Skin epidermis (tissue), 12 donors: Measurements from ENCODE around the gene ADGRF3.
"Not testable (repeated sequence)": the region's sequence is repeated elsewhere in the genome, so short reads cannot be mapped to it uniquely, and the experiment has no call there.

Source experiments
- H3K27ac ChIP-seq, 21 experiments: fragments of 200-600 bp; sonication (generic) in 11 of 21; one replicate each; pipeline ENCODE4 v1.5.0; 2020; ENCODE audit warnings: mild to moderate bottlenecking in 3 of 21, inconsistent platforms in 2 of 21, moderate library complexity in 2 of 21
- H3K4me3 ChIP-seq, 7 experiments: fragments of 200-600 bp; sonication (generic) in 2 of 7; one replicate each; pipeline ENCODE4 v1.5.0; 2020; ENCODE audit warnings: inconsistent platforms in 2 of 7, mild to moderate bottlenecking in 2 of 7, moderate library complexity in 1 of 7

ADGRF3 gene

DNA sequence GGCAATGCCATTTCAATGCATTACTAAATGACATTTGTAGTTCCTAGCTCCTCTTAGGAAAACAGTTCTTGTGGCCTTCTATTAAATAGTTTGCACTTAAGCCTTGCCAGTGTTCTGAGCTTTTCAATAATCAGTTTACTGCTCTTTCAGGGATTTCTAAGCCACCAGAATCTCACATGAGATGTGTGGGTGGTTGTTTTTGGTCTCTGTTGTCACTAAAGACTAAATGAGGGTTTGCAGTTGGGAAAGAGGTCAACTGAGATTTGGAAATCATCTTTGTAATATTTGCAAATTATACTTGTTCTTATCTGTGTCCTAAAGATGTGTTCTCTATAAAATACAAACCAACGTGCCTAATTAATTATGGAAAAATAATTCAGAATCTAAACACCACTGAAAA is 56.6 kb downstream of the ADGRF3 start:
- Histone ChIP-seq H3K4me3 (no peak overlapping the region), H3K27ac (no peak overlapping the region)

DNA sequence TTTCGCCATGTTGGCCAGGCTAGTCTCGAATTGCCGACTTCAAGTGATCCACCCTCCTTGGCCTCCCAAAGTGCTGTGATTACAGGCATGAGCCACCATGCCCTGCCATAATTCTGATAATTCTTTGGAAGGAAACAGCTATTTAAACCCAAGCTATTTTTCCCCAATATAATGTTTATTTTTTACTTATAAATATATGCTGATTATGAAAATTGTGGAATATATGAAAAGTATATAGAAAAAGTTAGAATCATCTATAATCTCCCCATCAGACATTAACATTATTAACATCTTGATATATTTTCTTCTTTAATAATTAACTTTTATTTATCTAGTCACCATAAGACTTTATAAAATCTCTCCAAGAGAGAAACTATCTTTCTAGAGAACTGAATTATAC is 60.7 kb downstream of the ADGRF3 start:
- Histone ChIP-seq H3K4me3 (no peak overlapping the region), H3K27ac (no peak overlapping the region)

DNA sequence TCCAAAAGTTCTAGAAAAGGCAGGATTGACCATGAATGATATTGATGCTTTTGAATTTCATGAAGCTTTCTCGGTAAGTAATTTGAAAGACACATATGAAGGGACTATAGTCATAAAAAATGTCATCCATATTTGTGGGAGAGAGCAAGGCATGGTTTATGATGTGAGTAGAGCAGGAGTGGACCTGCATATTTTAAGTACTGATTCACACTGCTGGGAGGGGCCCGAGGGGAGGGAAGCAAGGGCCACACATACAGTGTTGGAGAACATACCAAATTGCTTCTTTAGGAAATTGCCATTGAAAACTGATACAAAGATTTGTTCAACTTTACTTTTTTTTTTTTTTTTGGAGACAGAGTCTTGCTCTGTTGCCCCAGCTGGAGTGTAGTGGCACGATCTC is 62.5 kb downstream of the ADGRF3 start:
- Histone ChIP-seq H3K4me3 (no peak overlapping the region), H3K27ac (no peak overlapping the region)

DNA sequence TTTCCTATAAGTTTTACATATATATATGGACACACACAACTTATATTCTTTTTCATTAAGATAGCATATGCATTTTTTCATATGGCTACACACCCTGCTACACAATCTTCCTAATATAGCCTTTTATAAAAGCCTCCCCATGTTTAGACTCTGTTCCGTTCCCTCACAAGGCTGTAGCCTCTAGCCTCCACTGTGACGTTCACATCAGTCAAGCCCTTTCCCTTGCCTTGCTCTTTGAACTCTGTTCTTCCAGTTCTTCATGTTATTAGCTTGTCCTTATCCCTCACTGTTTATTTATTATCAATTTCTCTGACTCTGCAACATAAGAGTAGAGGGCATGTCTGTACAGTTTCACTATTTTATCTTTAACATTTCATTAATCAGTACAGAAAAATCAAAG is 63.0 kb downstream of the ADGRF3 start:
- no peak overlapping the region for H3K27ac ChIP-seq

DNA sequence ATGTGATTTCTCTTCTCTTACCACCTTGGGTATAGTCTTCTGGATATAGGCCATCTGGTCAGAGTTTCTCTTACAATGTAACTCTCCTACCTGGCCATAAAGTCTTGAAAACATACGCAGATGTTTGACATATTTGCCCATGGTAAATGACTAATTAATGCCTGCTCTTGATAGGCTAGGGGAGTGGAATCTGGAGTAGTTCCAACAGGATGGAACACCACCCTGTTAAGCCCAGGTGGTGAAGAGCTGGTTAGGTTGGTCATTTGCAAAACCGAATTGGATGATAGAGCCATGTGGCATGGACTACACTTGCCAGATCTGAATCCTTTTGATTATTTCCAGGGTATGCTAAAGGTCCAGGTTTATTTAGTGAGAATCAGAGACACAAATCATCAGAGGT is 65.4 kb downstream of the ADGRF3 start:
- H3K27ac ChIP-seq = no peak overlapping the region
- no peak overlapping the region for H3K4me3 ChIP-seq

More for the DNA sequence above, 63.0 kb downstream of the ADGRF3 start:
- no peak overlapping the region for H3K4me3 ChIP-seq

DNA sequence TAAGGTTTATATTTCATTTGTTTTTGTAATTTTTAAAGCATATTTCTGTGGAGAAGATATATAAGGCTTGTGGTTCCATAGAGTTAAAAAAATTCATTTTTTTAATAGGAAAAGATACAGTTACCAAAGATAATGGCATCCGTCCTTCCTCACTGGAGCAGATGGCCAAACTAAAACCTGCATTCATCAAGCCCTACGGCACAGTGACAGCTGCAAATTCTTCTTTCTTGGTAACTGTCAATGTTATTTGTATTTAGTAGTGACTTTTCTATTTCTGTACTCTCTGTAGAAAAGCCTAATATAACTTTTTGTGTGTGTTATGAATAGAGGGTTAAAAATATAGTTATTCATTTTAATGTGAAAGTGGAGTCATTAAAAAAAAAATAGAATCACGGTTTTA is 66.7 kb downstream of the ADGRF3 start:
- Histone ChIP-seq H3K4me3 (no peak overlapping the region), H3K27ac (no peak overlapping the region)

DNA sequence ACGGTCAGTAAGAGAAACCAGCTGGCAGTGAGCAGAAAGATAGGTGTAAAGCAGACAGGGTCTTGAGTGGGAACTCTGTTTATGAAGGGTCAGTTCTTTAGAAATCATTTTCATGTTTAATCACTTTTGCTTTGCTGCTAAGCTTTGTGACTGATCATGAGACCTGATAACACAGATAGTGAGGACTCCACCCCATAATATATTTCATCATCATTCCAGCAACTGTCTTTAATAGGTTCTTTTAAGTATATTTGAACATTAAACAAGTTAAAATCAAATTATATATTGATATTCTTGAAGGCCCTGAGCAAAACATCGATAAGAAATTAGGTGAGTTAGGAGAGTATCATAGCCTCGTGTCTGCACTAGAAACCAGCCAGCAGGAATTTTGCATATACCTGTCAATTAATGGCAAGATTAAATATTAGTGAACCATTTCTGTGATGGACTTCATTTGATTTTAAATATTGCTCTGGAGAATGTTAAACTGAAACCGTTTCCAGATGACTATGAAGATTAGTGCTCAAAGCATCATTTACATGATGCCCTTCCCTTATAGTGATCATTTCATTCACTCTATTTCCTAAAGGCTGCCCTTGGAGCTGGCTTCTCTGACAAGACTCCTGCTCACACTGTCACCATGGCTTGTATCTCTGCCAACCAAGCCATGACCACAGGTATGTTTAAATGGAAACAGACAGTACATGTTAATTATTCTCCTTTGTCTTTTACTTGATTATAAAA is 69.9 kb downstream of the ADGRF3 start:
- H3K27ac ChIP-seq = peak overlapping the region in 1 of 21 experiments; percentile 8

DNA sequence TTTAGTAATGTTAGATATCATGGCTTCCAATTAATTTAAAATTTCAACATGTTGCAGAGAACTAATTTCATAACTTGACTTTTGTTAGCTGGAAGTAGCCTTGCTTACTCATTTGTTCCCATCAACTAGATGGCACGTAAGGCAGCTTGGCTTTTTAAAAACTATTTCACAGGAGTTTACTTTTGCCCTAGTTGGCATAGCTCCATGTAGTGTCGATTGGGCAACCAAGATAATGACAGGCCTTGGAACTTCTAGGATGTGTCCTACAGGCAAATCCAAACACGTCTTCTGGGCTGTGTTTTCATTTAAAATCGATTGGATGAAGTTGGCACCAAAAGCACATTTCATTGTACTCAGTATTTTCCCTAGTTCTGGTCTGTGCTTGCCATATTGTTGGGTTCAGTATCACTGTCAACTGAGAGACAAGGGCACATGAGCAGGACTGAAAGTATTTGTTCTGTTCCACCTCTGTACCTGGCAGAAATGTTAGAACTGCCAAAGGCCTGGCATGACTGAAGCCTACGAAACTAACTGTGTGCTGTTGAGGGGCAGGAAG is 72.5 kb downstream of the ADGRF3 start:
- H3K4me3 ChIP-seq = no peak overlapping the region
- peak overlapping the region in 15 of 21 experiments; percentile 1 to 77 (median 46) for H3K27ac ChIP-seq

More for the DNA sequence above, 69.9 kb downstream of the ADGRF3 start:
- no peak overlapping the region for H3K4me3 ChIP-seq

DNA sequence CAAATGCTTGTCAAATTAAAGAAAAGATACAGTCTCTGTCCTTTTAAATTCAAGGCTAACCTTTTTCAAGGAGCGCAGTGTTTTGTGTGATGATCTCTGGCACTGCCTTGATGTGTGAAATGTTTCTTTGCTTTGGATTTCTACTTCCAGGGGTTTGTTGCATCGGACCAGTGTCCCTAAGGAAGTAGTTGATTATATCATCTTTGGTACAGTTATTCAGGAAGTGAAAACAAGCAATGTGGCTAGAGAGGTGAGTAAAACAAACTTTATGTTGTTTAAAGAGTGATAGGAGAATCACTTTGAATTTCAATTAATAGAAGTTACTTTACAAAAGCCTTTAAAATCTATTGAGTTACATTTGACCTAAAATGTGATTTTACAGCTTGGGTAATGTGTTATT is 73.1 kb downstream of the ADGRF3 start:
- Histone ChIP-seq H3K27ac (peak overlapping the region in 16 of 21 experiments; percentile 5 to 67 (median 46)), H3K4me3 (no peak overlapping the region)

DNA sequence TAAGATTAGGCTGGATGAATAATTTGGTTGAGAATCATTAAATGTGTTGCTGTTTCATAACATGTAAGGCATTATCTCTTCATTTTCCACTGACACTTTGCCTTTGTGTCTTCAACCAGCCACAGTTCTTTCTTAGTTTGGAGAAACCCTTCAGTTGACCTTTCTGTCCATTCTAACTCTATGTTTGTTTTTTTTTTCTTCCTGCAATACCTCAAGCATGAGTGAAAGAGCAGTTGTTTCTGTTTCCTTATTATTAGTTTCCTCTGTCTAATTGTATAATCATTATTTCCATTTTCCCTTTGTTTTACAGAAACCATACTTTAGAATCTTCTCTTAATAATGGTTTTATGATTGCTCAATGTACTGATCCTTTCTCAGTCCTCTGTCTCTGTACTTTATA is 76.2 kb downstream of the ADGRF3 start:
- H3K4me3 ChIP-seq = no peak overlapping the region
- peak overlapping the region in 6 of 21 experiments; percentile 5 to 54 (median 14) for H3K27ac ChIP-seq

DNA sequence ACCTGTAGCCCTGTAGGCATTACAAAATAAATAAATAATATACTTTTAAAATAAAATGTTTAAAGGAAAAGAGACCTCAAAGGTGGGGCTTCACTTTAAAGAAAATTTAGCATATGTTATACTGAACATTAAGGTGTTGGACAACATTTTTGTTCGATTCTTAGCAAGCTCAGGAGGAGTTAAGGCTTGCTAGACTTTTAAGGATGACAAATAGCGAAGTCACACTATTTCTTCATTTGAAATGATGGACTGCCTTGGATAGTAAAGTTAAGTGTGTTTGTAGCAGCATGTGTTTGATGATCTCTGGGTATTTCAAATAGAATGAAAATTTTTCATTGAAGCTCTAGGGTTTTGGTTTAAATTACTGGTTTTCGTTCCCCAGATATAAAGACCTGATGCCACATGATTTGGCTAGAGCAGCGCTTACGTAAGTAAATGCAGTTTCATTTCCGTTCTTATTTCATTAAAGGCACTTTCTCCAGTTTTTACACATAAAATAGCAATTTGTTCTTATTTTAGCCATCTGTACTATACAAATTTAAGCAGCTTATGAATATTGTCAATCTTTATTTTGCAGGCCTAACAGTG is 76.9 kb downstream of the ADGRF3 start:
- no peak overlapping the region for H3K4me3 ChIP-seq
- peak overlapping the region in 9 of 21 experiments; percentile 5 to 54 (median 21) for H3K27ac ChIP-seq

DNA sequence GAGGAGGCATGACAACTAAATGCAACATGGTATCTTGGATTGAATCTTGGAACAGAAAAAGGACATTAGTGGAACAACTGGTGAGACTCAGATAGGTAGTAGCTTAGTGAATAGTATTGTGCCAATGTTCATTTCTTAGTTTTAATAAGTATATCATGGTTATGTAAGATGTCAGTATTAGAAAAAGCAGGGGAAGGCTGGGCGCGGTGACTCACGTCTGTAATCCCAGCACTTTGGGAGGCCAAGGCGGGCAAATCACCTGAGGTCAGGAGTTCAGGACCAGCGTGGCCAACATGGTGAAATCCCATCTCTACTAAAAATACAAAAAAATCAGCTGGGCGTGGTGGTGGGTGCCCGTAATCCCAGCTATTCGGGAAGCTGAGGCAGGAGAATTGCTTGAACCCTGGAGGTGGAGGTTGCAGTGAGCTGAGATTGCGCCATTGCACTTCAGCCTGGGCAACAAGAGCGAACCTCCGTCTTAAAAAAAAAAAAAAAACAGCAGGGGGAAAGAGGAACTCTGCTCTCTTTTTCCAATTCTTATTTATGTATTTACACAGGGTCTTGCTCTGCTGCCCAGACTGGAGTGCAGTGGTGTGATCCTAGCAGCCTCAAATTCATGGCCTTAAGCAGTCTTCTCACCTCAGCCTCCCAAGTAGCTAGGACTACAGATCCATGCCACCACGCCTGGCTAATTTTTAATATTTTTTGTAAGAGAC is 77.8 kb downstream of the ADGRF3 start:
- H3K4me3 ChIP-seq = not testable (repeated sequence)
- peak overlapping the region in 5 of 21 experiments; percentile 9 to 47 (median 25) for H3K27ac ChIP-seq

DNA sequence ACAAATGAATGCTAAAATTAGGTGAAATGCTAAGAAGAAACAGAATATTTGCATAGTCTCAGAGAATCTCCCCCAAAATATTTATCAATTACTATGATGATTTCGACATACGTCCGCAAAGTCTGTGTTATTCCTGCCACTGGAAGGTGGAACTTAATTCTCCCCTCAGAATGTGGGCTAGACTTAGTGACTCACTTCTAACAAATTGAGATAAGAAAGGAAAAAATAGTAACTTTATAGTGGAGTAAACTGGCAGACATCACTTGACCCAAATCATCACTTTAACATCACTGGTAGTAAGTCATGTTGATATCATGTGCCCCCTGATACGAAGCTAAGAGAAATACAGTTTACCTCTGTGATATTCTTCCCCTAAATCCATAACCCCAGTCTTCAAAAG is 78.4 kb downstream of the ADGRF3 start:
- no peak overlapping the region for H3K4me3 ChIP-seq
- peak overlapping the region in 1 of 21 experiments; percentile 9 for H3K27ac ChIP-seq

DNA sequence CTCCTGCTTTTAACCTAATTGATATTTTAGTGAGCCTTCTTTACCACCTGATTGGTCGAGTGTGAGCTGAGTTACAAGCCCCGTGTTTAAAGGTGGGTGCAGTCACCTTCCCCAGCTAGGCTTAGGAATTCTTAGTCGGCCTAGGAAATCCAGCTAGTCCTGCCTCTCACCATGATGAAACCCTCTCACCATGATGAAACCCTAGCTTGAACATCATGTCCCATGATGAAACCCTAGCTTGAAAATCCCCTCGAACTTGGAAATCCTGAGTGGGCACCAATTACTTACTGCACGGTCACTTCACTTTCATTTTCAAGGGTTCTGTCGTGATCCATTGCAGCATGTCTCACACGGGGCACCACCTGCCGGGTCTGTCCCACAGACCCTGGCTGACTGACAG is 87.8 kb downstream of the ADGRF3 start:
- H3K27ac ChIP-seq, H3K4me3 ChIP-seq: not testable (repeated sequence)
